K562 (cell line): ENCODE measurements around the gene RAB3C.

Experiments used
- FOS ChIP-seq: IDR thresholded peaks from 3 replicates; pipeline ENCODE4 v1.6.1; 2011; ENCODE audit not compliant: insufficient read length; ENCODE audit errors: extremely low read depth
- FOXP1 ChIP-seq: sonication (generic); formaldehyde crosslinking; IDR thresholded peaks from 2 replicates; pipeline ENCODE4 v1.8.0; 2022; ENCODE audit warnings: mild to moderate bottlenecking, missing genetic modification reagents
- POLR2A ChIP-seq: fragments of 450-650 bp; conservative IDR thresholded peaks from 2 replicates; pipeline ENCODE4 v1.6.1; 2016
- TOE1 ChIP-seq, 2 experiments: fragments of 450-650 bp in 1 of 2; sonication (generic) in 1 of 2; formaldehyde crosslinking in 1 of 2; IDR thresholded peaks; 2 replicates each; pipeline versions ENCODE4 v1.7.1 to v1.8.0; 2016 to 2022; ENCODE audit warnings: borderline replicate concordance in 2 of 2, mild to moderate bottlenecking in 2 of 2, antibody characterized with exemption in 1 of 2, inconsistent platforms in 1 of 2, low read depth in 1 of 2, missing genetic modification reagents in 1 of 2, moderate library complexity in 1 of 2
- ZNF830 ChIP-seq: fragments of 250-450 bp; sonication (Bioruptor Pico); IDR thresholded peaks from 2 replicates; pipeline ENCODE4 v1.5.0; 2021; ENCODE audit warnings: mild to moderate bottlenecking
- TF ChIP-seq, protein P1 (sequence below), 3 experiments: IDR thresholded peaks in 2 of 3; conservative IDR thresholded peaks in 1 of 3; 2 replicates each; pipeline ENCODE4 v1.5.1; 2011 to 2012; ENCODE audit warnings: low read length in 3 of 3, mild to moderate bottlenecking in 3 of 3, control low read depth in 2 of 3, improper control_type of control experiment in 1 of 3, inconsistent platforms in 1 of 3, low read depth in 1 of 3, mixed read lengths in 1 of 3, moderate library complexity in 1 of 3; ENCODE audit not compliant: insufficient read depth in 2 of 3
- TF ChIP-seq, protein P2 (sequence below): sonication (generic); formaldehyde crosslinking; IDR thresholded peaks from 2 replicates; pipeline ENCODE4 v1.8.1; 2023; ENCODE audit warnings: mild to moderate bottlenecking, missing genetic modification reagents

DNA sequence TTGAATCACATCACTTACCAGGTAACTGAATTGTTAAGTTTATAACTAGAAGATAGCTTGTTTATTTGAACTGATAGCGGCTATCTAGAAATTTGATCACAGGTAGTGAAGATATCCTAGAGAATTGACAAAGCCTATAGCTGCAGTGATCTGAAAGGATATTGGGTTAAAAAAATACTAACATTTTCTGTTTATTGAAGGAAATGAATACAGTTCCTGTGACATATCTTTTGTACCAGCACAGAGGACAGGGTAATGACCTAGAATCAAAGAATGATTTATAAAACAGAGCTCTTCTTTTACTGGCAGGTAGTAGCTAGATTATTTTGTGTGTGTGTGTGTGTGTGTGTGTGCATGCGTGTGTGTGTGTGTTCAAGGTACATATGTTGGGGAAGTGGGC is 94.8 kb downstream of the RAB3C start:
- TF ChIP-seq, protein P1, sequence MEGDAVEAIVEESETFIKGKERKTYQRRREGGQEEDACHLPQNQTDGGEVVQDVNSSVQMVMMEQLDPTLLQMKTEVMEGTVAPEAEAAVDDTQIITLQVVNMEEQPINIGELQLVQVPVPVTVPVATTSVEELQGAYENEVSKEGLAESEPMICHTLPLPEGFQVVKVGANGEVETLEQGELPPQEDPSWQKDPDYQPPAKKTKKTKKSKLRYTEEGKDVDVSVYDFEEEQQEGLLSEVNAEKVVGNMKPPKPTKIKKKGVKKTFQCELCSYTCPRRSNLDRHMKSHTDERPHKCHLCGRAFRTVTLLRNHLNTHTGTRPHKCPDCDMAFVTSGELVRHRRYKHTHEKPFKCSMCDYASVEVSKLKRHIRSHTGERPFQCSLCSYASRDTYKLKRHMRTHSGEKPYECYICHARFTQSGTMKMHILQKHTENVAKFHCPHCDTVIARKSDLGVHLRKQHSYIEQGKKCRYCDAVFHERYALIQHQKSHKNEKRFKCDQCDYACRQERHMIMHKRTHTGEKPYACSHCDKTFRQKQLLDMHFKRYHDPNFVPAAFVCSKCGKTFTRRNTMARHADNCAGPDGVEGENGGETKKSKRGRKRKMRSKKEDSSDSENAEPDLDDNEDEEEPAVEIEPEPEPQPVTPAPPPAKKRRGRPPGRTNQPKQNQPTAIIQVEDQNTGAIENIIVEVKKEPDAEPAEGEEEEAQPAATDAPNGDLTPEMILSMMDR (IDR thresholded peaks at IDR 0.05 in 2 of 3, conservative IDR thresholded peaks at IDR 0.05 in 1 of 3; ENCODE audit: insufficient read depth in 2 of 3, low read depth in 1 of 3, low read length in 3 of 3), result no peak
- TF ChIP-seq FOXP1 (CRISPR knock-in tag), result no peak
- TF ChIP-seq, protein P2, sequence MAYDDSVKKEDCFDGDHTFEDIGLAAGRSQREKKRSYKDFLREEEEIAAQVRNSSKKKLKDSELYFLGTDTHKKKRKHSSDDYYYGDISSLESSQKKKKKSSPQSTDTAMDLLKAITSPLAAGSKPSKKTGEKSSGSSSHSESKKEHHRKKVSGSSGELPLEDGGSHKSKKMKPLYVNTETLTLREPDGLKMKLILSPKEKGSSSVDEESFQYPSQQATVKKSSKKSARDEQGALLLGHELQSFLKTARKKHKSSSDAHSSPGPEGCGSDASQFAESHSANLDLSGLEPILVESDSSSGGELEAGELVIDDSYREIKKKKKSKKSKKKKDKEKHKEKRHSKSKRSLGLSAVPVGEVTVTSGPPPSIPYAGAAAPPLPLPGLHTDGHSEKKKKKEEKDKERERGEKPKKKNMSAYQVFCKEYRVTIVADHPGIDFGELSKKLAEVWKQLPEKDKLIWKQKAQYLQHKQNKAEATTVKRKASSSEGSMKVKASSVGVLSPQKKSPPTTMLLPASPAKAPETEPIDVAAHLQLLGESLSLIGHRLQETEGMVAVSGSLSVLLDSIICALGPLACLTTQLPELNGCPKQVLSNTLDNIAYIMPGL (CRISPR knock-in tag), result no peak
- no peak for TF ChIP-seq POLR2A
- TF ChIP-seq TOE1 (IDR thresholded peaks at IDR 0.05; ENCODE audit: borderline replicate concordance), result no peak
- TF ChIP-seq TOE1 (CRISPR knock-in tag; IDR thresholded peaks at IDR 0.05; ENCODE audit: borderline replicate concordance, low read depth), result no peak
- TF ChIP-seq FOS, result no peak
- TF ChIP-seq ZNF830 (CRISPR knock-in tag), result no peak
